Ramos (cell line): ENCODE results near the gene PTPRN2.
"Not testable (repeated sequence)": the region's sequence is repeated elsewhere in the genome, so short reads cannot be mapped to it uniquely, and the experiment has no call there.

Experiments
- in situ Hi-C: fragments of 300-500 bp; cut with MboI; formaldehyde crosslinking; loops from one replicate; pipeline ENCODE4 v1.14.3; 2022; ENCODE audit warnings: low sequenced_read_pairs; ENCODE audit not compliant: unreplicated experiment

PTPRN2 gene

GRCh38 chr7:158410720-158411119, 176.9 kb downstream of the PTPRN2 start:
- in situ Hi-C loops, result no loop called here

DNA sequence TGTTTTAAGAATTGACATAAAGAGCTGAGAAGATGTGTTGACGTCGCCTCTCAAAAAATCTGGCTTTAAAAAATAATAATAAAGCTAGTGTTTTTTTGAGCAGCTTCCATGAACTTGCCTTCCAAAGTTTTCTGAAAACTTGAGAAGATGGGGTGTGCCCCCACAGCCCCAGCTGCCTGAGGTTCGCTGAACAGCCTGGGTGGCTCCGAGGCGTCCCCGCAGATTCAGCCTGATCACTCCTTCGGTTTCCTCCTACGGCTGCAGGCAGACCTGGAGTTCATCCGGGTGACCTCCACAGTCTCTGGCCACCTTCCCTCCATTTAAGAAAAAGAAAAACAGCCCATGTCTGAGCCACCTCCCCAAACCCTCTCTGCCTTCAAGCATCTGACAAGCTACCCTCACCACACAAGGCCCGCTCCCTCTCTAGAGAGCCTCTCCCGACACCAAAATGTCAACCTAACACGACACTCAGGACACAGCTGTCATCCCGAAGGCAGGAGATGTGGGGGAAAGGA, 177.8 kb downstream of the PTPRN2 start:
- in situ Hi-C loops, result no loop called here

- in situ Hi-C loops, result no loop called here
Measured at GRCh38 chr7:158409120-158409519, 178.5 kb downstream of the PTPRN2 start.

DNA sequence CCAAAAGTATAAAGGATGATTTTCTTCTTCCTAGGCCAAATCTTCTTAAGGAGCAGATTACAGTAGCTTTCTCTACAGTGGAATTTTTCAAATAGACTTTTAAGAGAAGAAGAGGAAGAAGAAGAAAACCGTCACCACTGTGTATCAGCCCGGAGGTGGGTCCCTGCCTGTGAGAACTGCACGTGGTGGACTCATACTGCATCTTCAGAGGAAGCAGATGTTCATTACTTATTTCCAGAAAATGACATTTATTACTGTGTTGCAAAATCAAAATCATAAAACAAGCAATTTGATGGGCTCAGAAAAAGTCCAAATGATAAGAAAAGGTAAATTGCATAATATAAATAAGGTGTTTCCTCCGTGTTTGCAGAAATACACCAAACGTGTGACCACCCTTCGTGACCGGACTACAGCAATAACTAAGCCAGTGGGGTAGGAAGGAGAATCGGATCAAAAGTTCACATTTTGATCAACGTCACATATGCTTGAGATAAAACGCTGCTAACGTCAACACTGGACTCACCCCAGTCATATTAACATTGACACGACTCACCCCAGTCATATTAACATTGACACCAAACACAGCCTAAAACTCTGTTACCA, 179.2 kb downstream of the PTPRN2 start:
- in situ Hi-C loops, result no loop called here

DNA sequence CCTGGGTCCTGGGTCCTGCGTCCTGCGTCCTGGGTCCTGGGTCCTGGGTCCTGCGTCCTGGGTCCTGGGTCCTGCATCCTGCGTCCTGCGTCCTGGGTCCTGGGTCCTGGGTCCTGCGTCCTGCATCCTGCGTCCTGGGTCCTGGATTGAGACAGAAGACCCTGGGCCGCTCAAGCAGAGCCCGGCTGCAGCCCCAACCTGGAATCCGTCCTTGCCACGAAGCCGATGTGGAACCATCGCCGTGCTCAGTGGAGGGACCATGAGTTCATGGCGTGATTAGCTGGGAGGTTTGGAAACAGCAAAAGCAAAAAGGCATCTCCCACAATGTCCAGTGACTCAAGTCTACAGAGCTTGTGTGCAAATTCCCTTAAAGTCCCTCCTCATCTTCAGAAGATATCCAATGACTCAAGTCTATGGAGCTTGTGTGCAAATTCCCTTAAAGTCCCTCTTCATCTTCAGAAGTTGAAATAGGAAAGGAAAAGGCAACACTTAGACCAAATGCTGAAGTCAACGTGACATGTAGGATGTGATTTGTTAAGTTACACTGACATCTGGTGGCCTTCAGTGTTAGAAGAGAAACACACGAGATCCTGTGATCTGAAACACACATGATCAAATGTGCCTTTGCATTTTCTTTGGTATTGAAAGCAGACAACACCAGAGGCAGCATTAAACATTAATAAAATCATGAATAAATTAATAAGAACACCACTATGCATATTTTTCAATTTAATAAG, 179.9 kb downstream of the PTPRN2 start:
- in situ Hi-C loops, result no loop called here

GRCh38 chr7:158406801-158407200, 180.8 kb downstream of the PTPRN2 start:
- in situ Hi-C loops, result no loop called here

- in situ Hi-C loops, result no loop called here
Measured at GRCh38 chr7:158406364-158406763, 181.3 kb downstream of the PTPRN2 start.

DNA sequence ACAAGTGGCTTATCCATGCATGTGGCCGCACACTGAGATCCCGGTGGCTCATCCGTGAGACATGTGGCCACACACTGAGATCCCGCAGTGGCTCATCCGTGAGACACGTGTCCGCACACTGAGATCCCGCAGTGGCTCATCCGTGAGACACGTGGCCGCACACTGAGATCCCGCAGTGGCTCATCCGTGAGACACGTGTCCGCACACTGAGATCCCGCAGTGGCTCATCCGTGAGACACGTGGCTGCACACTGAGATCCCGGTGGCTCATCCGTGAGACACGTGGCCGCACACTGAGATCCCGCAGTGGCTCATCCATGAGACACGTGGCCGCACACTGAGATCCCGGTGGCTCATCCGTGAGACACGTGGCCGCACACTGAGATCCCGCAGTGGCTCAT, 181.9 kb downstream of the PTPRN2 start:
- in situ Hi-C loops, result not testable (repeated sequence)

GRCh38 chr7:158405324-158405723, 182.3 kb downstream of the PTPRN2 start:
- in situ Hi-C loops, result no loop called here

- in situ Hi-C loops, result no loop called here
Measured at GRCh38 chr7:158404031-158404761, 183.4 kb downstream of the PTPRN2 start.

DNA sequence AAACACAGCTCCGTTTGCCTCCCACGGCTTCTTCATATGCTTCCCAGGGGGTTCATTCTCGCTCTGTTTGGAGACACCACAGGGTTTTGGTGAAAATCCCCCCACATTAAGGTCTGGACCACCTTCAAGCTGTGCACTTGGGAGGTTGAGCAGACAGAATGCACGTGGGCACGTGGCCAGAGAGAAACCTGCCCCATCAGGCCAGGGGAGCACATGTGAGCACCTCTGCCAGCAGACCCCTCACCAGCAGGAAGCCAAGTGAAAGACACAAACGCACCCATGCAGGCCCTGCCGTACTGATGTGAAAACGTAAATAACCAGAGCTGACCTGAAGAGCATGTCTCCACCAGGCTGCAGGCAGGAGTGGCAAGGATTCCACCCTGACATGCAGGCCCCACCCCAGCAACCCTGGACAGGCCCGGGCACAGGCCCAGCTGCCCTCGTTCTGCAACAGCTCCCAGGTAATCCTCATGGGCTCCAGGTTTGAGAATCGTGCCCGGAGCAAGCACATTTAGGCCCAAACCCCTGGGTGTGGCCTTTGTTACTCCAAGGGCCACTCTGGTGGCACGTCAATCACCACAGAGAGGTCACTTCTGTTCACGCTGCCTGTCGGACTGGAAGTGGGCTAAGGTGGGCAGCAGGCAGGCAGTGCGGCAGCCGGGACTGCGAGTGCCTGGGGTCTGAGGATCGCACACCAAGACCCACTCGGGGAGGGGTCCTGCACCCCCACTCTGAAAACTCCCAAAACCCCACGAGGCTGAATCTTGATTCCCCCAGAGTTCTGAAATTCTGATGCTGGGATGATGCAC, 184.4 kb downstream of the PTPRN2 start:
- in situ Hi-C loops, result no loop called here

DNA sequence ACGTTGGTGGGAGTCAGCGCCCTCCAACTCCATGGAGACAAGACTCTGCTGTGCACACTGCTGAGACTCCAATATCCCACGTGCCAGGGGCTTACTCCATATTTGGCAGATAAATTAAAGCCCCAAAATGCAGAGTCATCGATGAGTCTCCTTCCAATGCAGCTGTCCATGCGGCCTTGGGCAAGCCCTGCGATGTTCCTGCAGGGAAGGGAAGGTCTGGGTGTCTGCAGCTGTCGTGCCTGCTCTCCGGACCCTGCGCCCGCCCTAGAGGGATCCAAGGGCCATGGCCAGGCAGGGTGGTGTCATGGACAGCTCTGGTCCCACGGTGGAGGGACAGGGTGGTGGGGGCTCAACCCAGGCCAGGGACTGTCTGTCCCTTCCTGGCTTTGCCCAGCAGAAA, 185.2 kb downstream of the PTPRN2 start:
- in situ Hi-C loops, result no loop called here

GRCh38 chr7:158401826-158402225, 185.8 kb downstream of the PTPRN2 start:
- in situ Hi-C loops, result no loop called here

DNA sequence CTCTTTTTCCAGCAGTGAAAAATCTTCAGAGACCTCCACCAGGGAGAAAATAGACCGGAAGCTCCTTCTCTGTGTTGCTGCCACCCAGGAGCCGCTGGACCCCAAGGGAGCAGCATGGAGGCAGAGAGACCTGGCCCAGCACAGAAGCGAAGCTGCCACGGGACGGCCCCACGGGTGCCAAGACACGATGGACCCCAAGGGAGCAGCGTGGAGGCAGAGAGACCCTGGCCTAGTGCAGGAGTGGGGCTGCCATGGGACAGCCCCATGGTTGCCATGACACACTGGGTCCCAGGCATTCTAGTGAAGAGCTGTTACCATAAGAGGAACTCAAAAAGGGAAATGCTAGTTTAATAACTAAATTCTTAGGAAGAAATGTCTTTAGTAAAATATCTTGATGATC, 186.3 kb downstream of the PTPRN2 start:
- in situ Hi-C loops, result no loop called here

DNA sequence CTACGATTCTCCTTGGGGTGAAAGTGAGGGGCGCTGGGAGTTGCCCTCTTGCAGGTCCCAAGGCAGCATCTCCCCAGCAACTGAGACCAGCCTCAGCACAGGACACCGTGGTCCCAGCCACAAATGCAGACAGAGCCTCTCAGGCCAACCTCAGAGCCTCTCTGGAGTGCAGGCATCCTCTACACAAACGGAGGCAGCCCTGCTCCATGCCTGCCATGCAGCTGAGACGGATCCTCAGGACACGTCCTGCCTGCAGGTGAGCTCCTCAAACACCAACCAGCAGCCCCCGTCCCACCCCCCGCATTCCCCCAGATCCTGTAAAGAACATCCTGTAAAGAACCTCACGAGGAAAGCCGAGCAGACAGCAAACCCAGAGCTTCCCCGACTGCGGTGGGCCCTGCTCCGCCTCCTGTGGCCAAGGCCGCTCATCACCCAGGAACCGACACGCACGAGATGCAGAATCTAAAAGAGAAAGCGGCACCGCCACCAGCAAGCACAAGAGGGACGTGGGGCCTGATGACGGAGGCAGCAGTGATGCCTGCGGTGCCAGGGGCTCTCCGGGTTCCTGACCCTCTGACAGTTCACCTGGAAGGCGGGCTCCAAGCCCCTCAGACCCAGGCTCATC, 186.9 kb downstream of the PTPRN2 start:
- in situ Hi-C loops, result no loop called here

DNA sequence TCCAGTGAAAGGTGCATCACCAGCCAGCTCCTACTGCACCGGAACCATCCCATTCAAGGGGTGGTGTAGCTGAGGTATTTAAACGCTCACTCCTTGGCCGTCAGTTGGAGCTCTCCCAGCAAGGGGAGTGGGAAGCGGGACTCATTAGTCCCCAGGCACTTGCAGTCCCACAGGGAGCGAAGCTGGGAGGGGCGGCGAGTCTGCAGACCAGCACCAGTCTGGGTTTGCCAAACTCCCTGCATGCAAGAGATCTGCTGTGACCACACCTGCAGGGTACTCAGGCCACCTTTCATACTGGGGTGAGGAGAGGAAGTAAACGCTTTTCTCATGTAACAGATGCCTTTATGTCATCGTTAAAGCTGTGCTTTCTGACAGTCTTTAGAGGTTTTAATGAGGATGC, 187.9 kb downstream of the PTPRN2 start:
- in situ Hi-C loops, result no loop called here

GRCh38 chr7:158398750-158399149, 188.9 kb downstream of the PTPRN2 start:
- in situ Hi-C loops, result no loop called here

DNA sequence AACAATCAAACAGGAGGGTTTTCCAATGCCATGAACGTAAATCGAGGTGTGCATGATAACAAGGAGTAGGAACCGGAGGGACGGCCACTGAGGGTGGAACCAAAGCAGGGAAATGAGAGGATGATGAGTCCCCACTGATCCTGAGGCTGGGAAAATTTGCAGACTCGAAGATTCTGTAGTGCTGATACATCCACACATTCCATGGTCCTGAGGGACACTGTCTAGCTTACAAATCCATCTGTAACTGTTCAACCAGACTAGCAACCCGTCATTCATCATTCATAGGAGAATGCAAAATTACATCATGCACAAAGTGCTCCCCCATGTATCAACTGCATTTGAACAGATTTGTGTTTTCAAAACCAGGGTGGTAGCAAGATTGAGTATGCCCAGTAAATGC, 189.7 kb downstream of the PTPRN2 start:
- in situ Hi-C loops, result no loop called here

DNA sequence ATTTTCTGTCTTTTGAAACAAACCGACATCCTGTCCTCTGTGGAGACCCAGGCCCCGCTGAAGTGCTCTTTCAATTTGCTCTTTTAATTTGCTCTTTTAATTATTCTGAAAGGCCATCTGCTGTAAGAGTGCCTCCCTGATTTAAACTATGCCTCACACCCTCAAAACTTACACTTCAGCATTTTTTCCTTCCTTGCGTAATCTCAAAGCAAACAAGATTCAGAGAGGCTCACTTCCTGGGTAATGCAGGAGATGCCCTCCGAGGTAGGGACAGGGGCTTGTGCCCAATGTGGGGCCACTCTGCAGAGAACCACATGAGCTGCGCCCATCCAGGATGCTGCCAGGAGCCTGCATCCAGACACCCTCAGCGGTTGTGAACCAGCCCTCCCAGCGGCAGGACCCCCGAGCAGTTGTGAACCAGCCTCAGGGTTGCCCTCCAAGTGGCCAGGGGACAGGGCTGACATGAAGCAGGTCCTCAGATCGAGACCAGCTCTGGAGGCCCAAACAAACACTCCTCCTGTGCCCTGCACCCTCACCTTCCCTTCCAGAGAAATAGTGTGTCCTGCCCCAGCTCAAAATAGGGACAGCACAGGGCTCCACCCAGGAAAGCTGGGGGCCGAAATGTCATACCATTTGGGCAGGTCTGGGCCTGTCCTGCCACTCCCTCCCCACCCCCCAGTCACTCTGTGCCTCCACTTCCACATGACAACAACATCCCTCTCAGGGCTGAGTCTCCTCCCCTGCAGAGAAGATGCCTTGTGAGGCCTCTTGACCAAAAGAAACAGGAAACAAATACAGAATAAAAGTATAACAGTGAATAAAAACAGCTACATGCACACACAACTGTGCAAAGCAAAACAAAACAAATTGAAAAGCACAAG, 190.4 kb downstream of the PTPRN2 start:
- in situ Hi-C loops, result no loop called here
